ENCODE results near the gene RNF26.

Gene RNF26

DNA sequence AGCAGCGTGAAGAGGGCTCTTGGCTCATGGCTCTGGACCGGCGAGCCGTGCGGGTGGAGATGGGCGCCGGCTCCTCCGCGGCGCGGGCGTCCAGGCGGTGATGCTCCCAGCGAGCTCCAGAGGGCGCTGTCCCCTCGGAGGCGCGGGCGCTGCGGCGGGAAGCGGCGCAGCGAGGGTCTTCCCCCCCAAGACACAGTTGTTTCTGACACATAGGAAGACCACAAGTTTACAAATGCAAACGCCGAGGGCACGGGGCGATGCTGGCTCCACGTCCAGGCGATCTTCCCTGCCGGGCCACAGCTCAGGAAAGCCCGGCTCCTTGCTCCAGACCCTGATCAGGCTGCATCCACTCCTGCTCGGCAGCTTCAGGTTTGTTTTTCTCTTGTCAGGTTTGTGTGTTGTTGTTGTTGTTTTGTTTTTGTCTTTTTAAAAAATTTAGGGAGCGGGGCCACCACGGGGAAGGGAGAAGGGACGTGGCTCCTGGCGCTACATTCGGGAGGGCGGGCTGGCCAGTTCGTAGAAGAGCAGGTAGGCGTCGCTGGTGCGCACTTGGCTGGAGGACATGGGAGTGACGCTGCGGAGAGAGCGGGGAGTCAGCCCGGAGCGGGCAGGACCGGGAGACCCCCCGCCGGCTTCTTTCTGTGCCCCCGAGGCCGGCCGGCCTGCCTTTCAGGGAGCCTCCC is 22.2 kb downstream of the RNF26 start:
- DNase-seq, result no peak

DNA sequence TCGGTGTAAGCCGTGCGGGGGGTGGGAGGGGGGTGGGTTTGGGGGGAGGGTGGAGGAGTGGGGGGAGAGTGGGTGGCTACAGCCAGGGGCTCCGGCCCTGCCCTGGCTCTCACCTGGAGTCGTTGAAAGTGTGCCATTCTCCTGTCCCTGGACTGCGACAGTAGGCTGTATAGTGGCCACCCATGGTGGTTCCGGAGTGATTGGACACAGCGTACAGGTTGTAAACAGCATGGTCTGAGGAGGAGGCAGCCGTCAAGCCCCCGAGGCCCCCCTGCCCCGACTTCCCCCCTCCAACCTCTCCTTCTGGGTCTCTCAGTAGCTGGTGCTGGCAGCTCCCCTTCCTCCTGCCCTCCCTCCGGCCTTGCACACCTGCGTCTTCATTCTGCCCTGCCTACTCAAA is 22.7 kb downstream of the RNF26 start:
- DNase-seq, result no peak

DNA sequence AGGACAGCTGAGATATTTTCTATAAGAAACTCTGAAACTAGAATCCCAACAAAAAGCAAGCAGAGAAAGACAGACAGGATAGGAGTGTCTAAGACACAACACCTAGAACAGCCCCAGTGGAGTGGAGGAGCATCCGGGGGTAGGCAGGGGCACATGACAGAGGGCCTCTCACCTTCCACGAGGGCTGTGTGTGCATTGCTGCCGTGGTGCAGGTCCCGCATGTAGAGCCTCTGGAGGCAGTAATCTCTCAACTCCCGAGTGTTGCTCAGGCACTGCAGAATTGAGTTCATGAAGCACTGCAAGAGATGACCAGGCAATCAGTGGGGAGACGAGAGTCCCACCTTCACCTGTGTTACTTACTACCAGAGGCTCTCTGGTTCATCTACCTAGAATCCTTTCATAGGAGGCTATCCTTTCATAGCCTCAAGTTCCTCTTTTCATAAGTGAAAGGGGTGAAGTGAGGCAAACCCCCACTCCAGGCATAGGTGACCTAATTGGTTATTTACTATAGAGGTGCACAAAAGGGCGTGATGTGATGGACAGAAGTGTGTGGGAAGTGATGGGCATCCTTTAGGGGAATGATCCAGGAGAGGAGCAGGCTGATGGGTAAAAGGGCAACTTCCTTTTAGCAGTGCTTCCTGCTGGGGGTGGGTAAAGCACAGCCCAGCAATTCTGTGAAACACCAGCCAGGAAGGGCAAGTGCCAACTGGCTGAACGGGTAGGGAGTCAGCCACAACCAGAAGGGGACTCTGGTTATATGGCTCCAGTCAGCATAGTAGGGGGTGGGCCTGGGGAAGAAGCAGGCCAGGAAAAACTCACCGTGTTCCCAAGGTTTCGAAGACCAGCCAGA is 25.3 kb downstream of the RNF26 start:
- DNase-seq, result no peak

DNA sequence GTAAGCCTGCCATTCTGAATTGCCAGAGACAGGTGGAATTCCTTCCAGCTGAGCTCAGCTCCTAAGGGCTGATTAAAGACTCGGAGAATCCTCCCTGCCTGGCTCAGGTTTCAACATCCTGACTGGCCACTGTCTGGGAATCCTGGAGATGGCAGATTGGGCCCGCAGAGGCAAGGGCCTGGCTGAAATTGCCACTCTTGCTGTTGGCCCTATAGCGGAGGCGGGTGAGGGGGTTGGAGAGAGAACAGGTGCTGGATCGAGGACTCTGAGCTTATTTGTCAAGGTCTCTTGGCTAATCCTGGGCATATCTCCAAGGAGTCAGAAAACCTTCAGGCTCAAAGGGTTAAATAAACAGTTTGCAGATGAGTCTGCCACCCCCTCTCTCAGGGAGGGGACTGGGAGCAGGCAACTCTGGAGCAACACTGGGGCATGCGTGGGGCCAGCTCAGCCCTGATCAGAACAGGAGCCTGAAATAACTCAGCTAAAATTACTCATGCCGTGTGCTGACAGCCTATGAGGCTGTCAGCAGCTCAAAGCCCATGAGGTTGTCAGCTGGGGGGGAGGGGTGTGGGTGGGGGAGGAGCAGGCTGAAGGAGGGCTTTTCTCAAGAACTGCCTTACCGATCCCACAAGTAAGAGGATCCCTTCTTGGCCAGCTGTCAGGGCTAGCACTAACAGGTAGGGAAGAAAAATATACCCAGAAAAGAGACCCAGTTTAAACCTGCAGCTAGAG is 26.9 kb downstream of the RNF26 start:
- DNase-seq, result no peak

DNA sequence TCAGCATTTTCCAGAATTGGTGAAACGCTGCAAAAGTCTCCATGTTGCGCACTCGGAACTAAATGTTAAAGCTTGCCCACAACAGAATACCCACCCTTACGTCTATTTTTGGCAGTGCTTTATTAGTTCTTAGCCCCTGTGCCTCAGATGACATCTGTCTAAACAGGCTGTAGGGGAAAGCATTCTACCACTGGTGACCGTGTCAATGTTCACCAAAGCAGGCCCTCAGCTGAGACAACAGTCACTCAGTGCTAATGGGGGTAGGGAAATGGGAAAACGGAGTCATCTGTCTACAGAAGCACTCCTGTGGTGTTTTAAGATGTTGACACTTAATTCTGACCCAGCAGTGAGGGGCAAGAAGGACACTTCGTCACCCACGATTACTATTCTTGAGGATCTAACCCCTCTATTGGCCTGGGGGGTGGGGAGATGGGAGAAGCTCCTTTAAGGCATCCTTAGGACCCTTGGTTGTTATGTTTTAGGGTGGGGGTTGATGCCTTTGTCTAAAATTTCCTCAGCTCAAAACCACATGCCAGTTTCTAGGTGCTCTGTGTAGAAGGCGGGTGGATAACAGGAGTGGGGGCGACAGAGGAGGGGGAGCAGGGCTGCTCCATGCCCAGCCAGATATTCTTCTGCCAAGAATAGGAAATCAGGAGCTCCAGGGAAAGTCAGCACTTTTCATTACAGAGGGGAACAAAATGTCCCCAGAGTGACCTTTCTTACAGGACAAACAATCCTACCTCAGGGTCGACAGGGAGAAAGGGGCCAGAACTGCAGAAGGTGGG is 27.8 kb downstream of the RNF26 start:
- no peak for DNase-seq

DNA sequence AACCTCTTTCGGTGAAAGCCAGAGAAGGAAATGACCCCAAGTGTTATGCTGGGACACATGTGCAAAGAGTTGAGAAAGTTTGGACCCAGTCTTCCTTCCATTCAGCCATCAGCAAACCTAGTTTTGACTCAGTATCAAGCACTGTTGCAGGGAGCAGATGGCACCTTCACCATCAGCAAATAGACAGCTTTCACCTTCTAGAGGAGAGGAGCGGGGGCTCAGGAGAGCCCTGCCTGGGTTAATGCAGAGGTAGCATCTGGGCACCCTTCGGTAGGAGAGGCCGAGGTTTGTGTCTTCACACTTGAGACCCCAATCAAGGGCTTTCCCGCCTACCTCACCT is 28.4 kb downstream of the RNF26 start:
- no peak for DNase-seq

DNA sequence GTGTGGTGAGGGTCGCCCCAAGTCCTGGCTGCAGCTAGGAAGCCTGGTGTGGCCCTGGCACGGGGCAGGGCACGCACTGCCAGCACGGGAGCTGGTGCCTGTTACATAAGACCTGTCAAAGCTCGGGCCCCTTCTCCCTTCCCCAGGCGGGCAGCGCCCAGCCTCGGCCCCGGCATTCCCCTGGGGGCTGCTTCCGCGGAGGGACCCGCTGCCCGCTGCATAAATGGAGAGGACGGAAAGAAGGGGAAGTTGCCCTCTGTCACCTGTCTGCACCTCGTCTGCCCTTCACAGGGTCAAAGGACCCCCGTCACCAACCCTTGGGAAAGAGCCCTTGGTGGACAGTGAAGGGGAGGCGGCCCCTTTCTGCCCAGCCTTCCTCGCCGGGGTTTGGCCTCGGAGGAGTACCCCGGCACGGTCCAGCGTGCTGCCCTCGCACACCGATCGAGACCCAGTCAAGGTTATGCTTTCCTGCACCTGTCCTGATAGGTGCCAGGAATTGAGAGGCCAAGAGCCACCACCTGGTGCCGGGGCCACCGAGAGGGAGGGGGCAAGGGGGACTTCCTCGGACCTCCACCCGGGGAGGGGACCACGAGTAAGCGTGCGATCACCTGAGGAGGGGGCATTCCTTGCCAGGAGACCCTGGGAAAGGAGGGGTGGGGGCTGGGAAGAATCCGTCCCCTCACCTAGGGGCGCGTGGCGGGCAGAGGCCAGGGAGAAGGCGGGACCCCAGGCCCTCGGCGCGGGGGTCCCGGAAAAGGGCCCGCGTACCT is 28.9 kb downstream of the RNF26 start:
- no peak for DNase-seq

DNA sequence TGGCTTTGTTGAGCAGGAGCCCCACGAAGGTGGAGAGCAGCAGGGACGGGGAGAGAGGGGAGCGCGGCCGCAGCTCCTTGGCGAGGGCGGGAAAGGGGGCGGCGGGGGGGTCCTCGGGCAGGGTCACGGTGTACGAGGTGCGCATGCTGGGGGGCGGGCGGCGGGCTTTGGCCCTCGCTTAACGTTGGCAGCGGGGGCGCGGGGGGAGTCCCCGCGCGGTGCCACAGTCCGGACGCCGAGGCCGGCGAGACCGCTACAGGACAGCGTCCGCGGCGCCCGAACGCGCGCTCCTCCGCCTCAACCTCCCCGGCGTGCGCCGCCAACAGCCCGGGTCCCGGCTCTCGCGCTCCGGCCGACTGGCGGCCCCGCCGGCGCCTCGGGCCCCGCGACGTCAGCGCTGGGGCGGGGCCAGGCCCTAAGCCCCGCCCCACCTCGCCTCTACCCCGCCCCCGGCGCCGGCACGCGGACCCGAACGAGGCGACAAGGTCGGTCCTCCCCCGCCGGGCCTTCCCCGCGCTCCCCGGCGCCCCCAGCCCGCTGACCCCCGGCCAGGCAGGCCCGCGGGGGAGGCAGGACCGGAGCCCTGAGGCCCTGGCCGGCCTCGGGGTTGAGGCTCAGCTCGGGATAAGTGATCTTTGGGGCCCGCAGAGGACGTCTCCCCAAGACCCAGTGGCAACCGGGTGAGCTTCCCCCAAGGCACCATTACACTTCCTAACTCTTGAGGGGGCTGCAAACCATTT is 29.7 kb downstream of the RNF26 start:
- no peak for DNase-seq

DNA sequence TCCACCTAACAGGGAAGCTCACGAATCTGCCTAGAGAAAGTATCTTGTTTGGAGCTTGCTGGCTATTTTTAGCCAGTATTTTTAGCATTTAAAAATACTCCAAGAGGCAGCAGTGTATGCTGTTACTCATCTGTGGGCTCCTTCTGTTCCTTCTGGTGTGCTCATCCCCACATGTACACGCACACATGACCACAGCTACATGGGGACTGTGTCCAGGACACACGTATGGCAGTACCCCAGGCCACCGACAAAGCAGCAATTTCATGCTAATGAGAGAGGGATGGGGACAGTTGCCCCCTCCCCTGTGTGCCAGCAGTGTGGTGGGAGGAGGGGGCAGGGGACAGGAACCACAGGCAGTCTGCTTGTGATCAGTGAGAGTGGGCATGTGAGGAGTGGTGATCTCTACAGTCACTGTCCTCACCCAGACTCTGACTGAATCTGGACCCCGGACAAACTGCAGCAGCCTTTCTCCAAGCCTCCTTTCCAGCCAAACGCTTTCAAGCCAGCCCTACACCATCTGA is 30.8 kb downstream of the RNF26 start:
- no peak for DNase-seq

DNA sequence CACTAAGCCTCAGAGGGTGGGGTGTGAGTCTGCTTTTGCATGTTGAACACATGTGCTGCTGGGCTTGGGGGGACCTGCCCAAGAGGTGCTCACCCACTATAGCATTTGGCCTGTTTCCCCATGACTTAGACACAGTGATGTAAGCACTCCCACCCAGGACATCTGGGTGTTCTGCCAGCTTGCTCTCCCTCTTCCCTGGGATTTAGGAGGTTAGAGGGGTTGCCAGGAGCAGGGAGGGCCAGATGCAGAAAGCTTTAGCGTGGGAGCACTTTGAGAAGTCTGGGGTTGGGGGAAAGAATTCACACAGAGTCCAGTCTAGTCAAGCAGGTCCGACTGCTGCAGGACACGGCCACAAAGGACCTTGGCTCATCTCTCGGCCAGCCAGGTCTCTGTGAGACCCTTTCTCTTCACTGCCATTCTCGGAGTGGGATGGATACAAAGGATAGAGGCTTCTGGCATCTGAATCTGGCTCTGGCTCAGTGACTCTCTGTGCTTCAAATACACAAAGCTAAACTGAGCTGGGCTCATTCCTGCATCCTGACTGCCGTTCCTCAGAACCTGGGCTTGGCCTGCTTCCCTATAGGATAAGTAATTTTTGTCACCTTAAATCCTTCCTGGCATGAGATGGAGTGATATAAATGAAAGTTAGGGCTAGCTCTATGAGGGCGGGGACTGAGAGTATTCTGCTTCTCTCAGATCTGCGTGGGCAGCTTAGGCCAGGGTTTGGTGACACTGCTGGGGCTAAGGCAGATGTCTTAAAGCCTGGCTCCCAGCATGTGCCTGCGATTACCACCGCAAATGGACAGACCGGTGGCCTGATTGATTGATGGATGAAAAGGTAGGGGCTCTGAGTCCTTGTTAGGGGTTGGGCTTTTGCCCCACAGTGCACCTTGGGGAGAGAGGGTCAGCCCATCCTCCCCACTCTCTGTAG is 32.6 kb downstream of the RNF26 start:
- no peak for DNase-seq

DNA sequence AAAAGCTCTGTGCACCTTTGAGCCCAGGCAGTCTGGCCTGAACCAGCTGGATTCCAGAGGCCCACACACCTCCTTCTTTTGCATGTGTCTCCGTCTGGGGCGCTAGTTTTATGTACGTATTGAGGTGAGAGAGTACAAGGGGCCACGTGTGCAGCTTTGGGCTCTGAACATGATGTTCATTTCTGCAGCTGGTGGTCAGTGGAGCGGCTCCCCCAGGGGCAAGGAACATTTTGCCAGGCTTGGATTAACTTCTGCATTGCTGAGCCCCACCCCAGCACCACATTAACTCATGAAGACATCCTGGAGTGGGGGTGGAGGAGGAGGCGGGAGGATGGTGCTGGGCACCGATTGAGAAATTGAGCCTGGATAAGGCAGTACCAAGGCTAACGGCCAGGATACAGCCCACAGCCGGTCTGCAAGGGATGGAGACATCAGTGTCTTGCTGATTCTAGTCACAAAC is 33.4 kb downstream of the RNF26 start:
- no peak for DNase-seq

DNA sequence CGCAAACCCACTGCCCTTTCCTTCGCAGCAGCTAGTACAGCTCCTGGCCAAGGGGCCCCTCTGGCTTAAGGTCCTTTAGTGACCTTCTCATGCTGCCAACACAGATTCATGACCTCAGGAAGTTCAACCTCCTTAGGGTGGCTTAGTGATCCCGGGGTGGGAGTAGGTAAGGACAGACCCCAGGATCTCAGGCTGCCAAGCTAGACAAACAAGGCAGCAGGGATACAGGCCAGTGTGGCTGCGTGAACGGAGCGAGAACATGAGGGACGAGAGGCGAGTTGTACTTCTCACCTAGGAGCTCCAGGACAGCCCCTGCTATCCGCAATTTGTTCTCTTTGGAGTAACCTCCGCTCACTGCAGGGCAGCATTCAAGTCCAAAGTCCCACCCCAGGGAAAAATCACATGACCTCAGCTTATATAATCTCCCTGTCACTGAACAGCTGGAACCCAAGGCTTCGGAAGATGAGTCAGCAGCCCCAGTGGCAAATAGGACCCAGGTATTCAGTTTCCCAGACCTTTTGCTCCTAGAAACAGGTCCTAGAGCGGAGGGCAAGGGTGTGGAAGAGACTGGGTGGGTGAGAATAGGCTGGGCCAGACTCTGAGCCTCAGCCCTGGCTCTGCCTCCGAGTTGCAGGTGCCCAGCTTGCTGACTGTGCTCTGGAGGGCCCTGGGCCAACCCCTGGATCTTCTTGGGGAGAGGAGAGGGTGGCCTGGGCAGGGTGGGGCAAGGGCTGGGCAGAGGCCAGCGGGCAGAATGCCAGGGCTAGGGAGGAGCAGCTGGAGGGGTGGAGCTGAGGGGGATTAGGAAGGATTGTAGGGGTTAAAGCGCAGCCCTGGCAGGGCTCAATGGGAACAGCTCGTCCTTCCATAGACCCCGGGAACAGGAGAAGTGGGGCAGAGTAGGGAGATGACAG is 34.1 kb downstream of the RNF26 start:
- peak; percentile 53 for DNase-seq

DNA sequence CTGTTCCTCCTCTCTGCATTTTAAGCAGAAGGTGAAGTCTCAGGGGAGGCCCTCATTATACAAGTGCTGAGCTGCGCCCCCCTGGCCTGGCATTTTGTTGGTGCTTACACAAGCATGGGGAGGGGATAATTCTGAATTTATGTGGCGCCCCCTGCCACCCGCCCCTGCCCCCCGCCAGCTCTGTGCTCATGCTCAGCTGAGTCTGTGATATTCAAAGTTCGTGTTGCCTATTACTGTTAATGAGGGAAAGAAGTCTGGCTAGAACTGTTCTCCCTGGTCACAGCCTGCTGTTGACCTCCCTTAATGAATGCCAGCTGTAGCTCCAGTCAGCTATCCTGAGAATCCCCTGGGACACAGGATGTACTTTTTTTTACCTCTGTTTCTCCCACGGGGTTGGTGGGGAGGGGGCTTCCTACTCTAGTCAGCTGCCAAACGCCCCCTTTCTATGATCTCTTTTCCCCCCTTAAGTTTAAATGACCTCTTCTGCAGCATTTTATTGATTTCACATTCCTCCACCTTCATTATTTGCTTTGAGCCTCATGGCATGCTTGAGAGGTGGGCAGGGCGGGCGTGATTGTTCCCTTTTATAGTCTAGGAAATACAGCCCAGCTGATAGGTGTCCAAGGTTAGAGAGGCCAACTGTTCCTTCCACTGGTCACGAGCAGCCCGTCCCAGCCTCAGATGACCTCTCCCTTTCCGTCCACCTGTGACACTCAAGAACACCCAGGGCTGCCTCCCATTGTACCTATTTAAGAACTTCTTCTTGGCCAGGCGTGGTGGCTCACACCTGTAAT is 35.0 kb downstream of the RNF26 start:
- DNase-seq, result no peak

DNA sequence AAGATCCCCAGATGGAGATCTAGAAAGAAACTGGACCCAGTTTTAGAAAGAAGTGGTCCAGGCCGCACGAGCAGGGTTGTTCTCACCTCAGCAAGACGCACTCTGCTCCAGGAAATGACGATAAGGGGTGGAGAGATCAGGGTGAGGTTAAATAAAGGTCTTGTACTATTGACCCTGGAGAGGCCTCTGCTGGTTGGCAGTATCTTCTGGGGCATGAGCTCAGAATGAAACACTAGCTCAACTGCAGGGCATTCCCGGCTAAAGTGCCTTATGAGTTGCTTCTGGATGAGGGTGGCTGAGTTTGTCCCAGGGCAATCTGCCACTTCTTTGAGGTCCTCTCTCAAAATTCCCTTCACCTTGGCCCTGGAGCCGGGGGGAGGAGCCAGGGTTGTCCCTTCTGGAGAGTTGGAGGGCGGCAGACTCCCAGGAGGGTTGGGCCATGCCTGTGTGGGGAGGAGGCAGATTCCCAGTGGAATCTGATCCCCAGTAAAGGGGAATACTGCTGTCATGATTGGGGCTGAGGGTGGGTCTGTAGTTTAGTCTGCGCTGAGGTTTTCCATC is 36.2 kb downstream of the RNF26 start:
- no peak for DNase-seq

DNA sequence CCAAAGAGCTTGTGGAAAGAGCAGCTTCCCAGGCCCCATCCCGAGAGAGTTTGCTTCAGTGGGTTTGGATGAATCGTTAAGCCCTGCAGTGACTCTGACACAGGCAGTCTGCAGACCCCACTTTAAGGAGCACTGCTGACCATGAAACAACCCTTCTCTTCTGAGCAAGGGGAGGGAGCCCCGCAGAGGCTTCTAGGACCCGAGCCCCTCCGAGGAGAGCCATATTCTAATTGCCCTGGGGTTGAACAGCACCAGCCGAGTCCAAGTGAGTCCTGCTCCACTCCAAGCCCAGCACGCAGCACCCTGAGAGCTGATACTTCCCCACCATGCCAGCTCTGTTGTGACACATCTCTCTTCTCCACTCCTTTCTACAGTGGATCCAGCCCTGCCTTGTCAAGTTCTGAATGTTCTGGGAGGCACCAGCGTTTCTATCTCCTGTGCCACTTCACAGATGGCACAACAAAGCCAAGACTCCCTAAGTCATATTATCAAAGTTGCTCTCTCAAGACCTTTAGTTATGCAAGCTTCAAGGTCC is 36.8 kb downstream of the RNF26 start:
- DNase-seq, result no peak

DNA sequence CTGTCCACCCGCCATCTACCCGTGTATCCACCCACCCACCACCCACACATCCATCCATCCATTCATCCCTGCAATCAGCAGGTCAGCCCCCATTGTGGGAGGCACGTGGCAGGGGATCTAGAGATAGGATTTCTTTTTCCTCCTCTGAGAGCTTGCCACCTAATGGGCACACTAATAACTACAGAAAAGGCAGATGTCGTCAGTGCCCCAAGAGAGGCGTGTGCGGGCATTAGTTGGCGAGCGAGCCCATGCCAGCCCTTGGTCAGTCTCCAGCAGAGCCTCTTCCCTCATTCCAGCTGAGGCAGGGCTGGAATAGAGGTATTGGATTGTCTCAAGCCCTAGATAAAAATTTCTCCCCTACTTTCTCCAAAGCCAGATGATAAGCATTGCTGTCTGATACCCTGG is 37.5 kb downstream of the RNF26 start:
- peak; percentile 38 for DNase-seq

DNA sequence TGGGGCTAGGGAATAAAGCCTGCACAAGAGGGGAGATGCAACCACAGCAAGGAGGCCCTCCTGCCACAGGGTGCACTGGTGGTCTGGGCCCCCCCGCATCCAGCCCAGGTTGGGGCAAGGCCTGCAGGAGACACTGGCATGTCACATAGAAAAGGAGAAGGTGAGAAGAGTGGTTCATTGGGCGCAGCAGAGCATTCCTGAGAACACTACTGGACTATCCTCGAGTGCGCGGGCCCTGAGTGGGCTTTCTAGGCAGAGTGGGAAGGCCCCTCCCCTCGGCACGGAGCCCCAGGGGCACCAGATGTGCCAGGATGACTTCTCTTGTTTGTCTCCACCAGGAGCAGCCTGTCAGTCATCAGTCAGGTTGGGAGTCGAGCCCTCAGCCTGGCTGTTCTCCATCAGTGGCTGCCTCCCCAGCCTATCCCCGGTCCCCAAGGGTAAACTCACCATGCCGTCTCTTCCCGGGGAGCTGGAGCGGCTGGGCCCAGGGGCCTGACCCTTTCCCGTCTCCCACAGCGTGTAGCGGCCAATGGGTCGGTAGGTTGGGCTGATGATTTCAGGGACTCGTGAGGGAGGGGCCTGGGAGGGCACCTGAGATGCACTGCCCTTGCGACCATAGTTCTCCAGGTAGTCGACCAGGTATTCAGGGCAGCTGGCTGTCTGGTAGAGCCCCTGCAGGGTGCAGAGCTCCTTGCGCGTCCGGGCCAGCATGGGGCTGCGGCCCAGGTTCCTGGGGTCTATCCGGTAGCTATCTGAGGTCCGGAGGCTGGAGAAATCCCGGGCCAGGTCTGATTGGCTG is 38.1 kb downstream of the RNF26 start:
- no peak for DNase-seq

Measured in NCI-H1694 treated with DMSO at 0.1 percent for 48 hours (cell line).